NCI-H748 treated with DMSO at 0.1 percent for 48 hours (cell line): ENCODE data around the gene HS3ST3B1.

Experiments
- DNase-seq: peaks from one replicate; lab custom pipeline; 2025; lab: John Stamatoyannopoulos, UW

Gene HS3ST3B1

GRCh38 chr17:14321476-14321949 is 20.6 kb downstream of the HS3ST3B1 start:
- no peak for DNase-seq

- no peak for DNase-seq
Observed at GRCh38 chr17:14321980-14322776, 21.3 kb downstream of the HS3ST3B1 start.

- DNase-seq = no peak
Observed at GRCh38 chr17:14323522-14323981, 22.7 kb downstream of the HS3ST3B1 start.

GRCh38 chr17:14325618-14326167 is 24.8 kb downstream of the HS3ST3B1 start:
- no peak for DNase-seq

GRCh38 chr17:14329900-14330491 is 29.1 kb downstream of the HS3ST3B1 start:
- DNase-seq = no peak

GRCh38 chr17:14330492-14330962 is 29.6 kb downstream of the HS3ST3B1 start:
- DNase-seq = no peak

- no peak for DNase-seq
Observed at GRCh38 chr17:14331225-14331981, 30.5 kb downstream of the HS3ST3B1 start.

- no peak for DNase-seq
Observed at GRCh38 chr17:14331982-14332298, 31.1 kb downstream of the HS3ST3B1 start.

- DNase-seq = no peak
Observed at GRCh38 chr17:14332331-14332730, 31.4 kb downstream of the HS3ST3B1 start.

GRCh38 chr17:14333506-14333905 is 32.6 kb downstream of the HS3ST3B1 start:
- no peak for DNase-seq

- no peak for DNase-seq
Observed at GRCh38 chr17:14334276-14334840, 33.5 kb downstream of the HS3ST3B1 start.

- no peak for DNase-seq
Observed at GRCh38 chr17:14334919-14335318, 34.0 kb downstream of the HS3ST3B1 start.

GRCh38 chr17:14336418-14336817 is 35.5 kb downstream of the HS3ST3B1 start:
- no peak for DNase-seq

- no peak for DNase-seq
Observed at GRCh38 chr17:14337596-14338079, 36.8 kb downstream of the HS3ST3B1 start.

GRCh38 chr17:14340857-14341754 is 40.2 kb downstream of the HS3ST3B1 start:
- no peak for DNase-seq

GRCh38 chr17:14341866-14342265 is 41.0 kb downstream of the HS3ST3B1 start:
- DNase-seq = no peak

GRCh38 chr17:14346801-14347200 is 45.9 kb downstream of the HS3ST3B1 start:
- no peak for DNase-seq

GRCh38 chr17:14351493-14351892 is 50.6 kb downstream of the HS3ST3B1 start:
- no peak for DNase-seq

GRCh38 chr17:14352136-14352535 is 51.3 kb downstream of the HS3ST3B1 start:
- no peak for DNase-seq

GRCh38 chr17:14353861-14354474 is 53.1 kb downstream of the HS3ST3B1 start:
- no peak for DNase-seq
